SK-N-SH treated with all-trans-retinoic acid at 6 μM for 48 hours (cell line): ENCODE data around the gene HSPA1B.
"Not testable (repeated sequence)": the region's sequence is repeated elsewhere in the genome, so short reads cannot be mapped to it uniquely, and the experiment has no call there.

Source experiments
- ATAC-seq: fragments of 200-7000 bp; cut with Tn5 transposase; 3 replicates; pipeline ENCODE4 v1.9.1; 2020; ENCODE audit warnings: mild to moderate bottlenecking, moderate library complexity
- ARNTL ChIP-seq: fragments of 450-650 bp; formaldehyde crosslinking; IDR thresholded peaks from 2 replicates; pipeline ENCODE4 v1.5.0; 2020; ENCODE audit warnings: low read depth, mild to moderate bottlenecking, moderate library complexity, borderline replicate concordance
- CREB5 ChIP-seq: fragments of 250-450 bp; sonication (Bioruptor Pico); IDR thresholded peaks from 2 replicates; pipeline ENCODE4 v1.5.1; 2020; ENCODE audit warnings: low read depth, mild to moderate bottlenecking, moderate library complexity
- CSDC2 ChIP-seq: fragments of 250-450 bp; sonication (Bioruptor Pico); IDR thresholded peaks from 2 replicates; pipeline ENCODE4 v1.5.0; 2020; ENCODE audit warnings: mild to moderate bottlenecking, moderate library complexity
- CSRNP3 ChIP-seq: fragments of 250-450 bp; sonication (Bioruptor Pico); IDR thresholded peaks from 2 replicates; pipeline ENCODE4 v1.5.1; 2021; ENCODE audit warnings: mild to moderate bottlenecking, moderate library complexity
- ESRRG ChIP-seq: fragments of 250-450 bp; sonication (Bioruptor Pico); IDR thresholded peaks from 2 replicates; pipeline ENCODE4 v1.6.1; 2021; ENCODE audit warnings: mild to moderate bottlenecking
- GLIS3 ChIP-seq: fragments of 250-450 bp; sonication (Bioruptor Pico); IDR thresholded peaks from 2 replicates; pipeline ENCODE4 v1.5.0; 2020; ENCODE audit warnings: mild to moderate bottlenecking, moderate library complexity
- ISL1 ChIP-seq: fragments of 250-450 bp; sonication (Bioruptor Pico); IDR thresholded peaks from 2 replicates; pipeline ENCODE4 v2.1.2; 2022; ENCODE audit warnings: mild to moderate bottlenecking, moderate library complexity
- OSR1 ChIP-seq: fragments of 250-450 bp; sonication (Bioruptor Pico); IDR thresholded peaks from 2 replicates; pipeline ENCODE4 v1.8.0; 2022; ENCODE audit warnings: moderate library complexity, mild to moderate bottlenecking, inconsistent platforms
- POU6F1 ChIP-seq: fragments of 250-450 bp; sonication (Bioruptor Pico); IDR thresholded peaks from 2 replicates; pipeline ENCODE4 v1.8.0; 2021; ENCODE audit warnings: low read depth, mild to moderate bottlenecking, moderate library complexity, borderline replicate concordance
- PPARA ChIP-seq: fragments of 250-450 bp; sonication (Bioruptor Pico); IDR thresholded peaks from 2 replicates; pipeline ENCODE4 v1.5.0; 2020; ENCODE audit warnings: mild to moderate bottlenecking, borderline replicate concordance
- RARB ChIP-seq: fragments of 250-450 bp; sonication (Bioruptor Pico); IDR thresholded peaks from 2 replicates; pipeline ENCODE4 v1.8.0; 2021; ENCODE audit warnings: mild to moderate bottlenecking, moderate library complexity
- SNAI2 ChIP-seq: fragments of 250-450 bp; sonication (Bioruptor Pico); IDR thresholded peaks from 2 replicates; pipeline ENCODE4 v1.5.0; 2020; ENCODE audit warnings: mild to moderate bottlenecking, moderate library complexity
- TOX ChIP-seq: fragments of 250-450 bp; sonication (Bioruptor Pico); IDR thresholded peaks from 2 replicates; pipeline ENCODE4 v1.8.0; 2021; ENCODE audit warnings: mild to moderate bottlenecking, moderate library complexity, borderline replicate concordance
- TSHZ2 ChIP-seq: fragments of 250-450 bp; sonication (Bioruptor Pico); IDR thresholded peaks from 2 replicates; pipeline ENCODE4 v1.5.0; 2020; ENCODE audit warnings: mild to moderate bottlenecking, moderate library complexity
- ZC3H10 ChIP-seq: fragments of 250-450 bp; sonication (Bioruptor Pico); IDR thresholded peaks from 2 replicates; pipeline ENCODE4 v1.5.1; 2021; ENCODE audit warnings: mild to moderate bottlenecking, moderate library complexity
- ZFP3 ChIP-seq: fragments of 250-450 bp; sonication (Bioruptor Pico); IDR thresholded peaks from 2 replicates; pipeline ENCODE4 v1.5.0; 2020; ENCODE audit warnings: mild to moderate bottlenecking, moderate library complexity
- ZNF565 ChIP-seq: fragments of 450-650 bp; formaldehyde crosslinking; conservative IDR thresholded peaks from 2 replicates; pipeline ENCODE4 v1.5.0; 2020; ENCODE audit warnings: low read depth, mild to moderate bottlenecking, moderate library complexity
- ZNF70 ChIP-seq: fragments of 450-650 bp; formaldehyde crosslinking; IDR thresholded peaks from 2 replicates; pipeline ENCODE4 v1.5.0; 2020; ENCODE audit warnings: mild to moderate bottlenecking, moderate library complexity
- ZNF8 ChIP-seq: fragments of 450-650 bp; formaldehyde crosslinking; IDR thresholded peaks from 2 replicates; pipeline ENCODE4 v1.5.0; 2020; ENCODE audit warnings: mild to moderate bottlenecking, moderate library complexity
- TF ChIP-seq, protein P1 (sequence below): fragments of 250-450 bp; sonication (Bioruptor Pico); IDR thresholded peaks from 2 replicates; pipeline ENCODE4 v1.8.0; 2020; ENCODE audit warnings: mild to moderate bottlenecking, moderate library complexity, borderline replicate concordance

The HSPA1B gene

GRCh38 chr6:31851980-31852718 is 24.6 kb downstream of the HSPA1B start:
- ATAC-seq = not testable (repeated sequence)

GRCh38 chr6:31857774-31858173 is 30.2 kb downstream of the HSPA1B start:
- ATAC-seq = not testable (repeated sequence)

GRCh38 chr6:31858707-31859106 is 31.2 kb downstream of the HSPA1B start:
- no peak for TF ChIP-seq OSR1 (CRISPR knock-in tag)
- TF ChIP-seq, all 23 proteins: peak for 0
- ATAC-seq = no peak

DNA sequence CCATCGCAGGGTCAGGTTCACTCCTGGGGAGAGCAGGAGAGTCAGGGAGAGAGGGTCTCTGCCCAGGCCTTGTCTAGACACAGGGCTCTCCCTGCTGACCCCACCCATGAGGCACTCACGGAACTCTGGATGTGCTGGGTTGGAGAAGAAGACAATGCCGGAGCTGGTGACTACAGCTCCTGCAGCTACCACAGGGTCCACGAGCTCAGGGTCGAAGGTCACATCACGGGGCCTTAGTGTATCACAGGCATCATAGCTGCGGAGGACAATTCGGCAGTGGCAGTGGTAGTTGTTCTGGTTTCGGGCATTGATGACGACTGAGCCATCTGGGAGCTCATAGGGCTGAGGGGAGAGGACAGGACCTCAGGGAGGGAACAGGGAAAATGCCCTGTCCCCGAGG is 32.4 kb downstream of the HSPA1B start:
- no peak for TF ChIP-seq CREB5
- ATAC-seq = no peak

DNA sequence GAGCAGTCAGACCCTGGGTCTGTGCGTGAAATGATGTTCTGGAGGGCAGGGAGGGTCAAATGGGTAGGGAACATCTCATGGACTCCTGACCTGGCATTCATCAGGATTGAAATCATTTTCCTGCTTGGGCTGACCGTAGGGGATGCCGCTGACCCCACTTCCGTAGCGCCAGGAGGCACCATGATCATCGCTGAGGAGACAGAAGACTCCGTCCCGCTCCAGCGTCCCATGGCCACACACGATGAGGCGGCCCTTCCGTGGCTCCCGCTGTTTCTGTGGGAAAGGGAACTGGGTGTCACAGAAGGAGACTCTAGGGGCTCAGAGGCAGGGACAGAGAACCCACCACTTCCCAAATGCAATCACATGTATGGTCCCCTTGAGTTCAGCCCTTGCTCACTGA is 32.8 kb downstream of the HSPA1B start:
- no peak for ATAC-seq
- TF ChIP-seq ZNF565 (CRISPR knock-in tag) (no peak), RARB (CRISPR knock-in tag) (no peak), ZNF8 (CRISPR knock-in tag) (no peak), GLIS3 (CRISPR knock-in tag) (no peak)

DNA sequence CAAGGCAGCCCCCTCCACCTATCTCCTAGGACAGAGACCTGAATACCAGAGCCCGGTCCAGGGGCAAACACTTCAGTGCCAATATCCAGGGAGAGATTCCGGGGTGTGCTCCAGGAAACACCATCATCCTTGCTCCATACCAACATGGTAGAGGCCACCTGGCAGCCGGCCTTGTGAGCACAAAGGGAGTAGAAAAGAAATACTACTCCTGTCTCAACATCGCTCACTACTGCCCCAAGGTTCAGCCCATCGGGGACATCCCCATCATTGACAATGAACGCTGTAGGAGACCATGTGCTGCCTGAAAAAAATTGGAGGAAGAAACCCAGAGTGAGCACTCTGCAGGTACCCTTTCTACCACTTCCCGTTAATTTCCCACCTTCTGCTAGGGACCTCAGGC is 33.6 kb downstream of the HSPA1B start:
- no peak for ATAC-seq
- TF ChIP-seq CREB5 = no peak
- TF ChIP-seq PPARA (CRISPR knock-in tag) = no peak
- TF ChIP-seq, protein P1, sequence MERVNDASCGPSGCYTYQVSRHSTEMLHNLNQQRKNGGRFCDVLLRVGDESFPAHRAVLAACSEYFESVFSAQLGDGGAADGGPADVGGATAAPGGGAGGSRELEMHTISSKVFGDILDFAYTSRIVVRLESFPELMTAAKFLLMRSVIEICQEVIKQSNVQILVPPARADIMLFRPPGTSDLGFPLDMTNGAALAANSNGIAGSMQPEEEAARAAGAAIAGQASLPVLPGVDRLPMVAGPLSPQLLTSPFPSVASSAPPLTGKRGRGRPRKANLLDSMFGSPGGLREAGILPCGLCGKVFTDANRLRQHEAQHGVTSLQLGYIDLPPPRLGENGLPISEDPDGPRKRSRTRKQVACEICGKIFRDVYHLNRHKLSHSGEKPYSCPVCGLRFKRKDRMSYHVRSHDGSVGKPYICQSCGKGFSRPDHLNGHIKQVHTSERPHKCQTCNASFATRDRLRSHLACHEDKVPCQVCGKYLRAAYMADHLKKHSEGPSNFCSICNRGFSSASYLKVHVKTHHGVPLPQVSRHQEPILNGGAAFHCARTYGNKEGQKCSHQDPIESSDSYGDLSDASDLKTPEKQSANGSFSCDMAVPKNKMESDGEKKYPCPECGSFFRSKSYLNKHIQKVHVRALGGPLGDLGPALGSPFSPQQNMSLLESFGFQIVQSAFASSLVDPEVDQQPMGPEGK = no peak
- TF ChIP-seq ISL1 = no peak
- TF ChIP-seq CSDC2 (CRISPR knock-in tag) = no peak
- TF ChIP-seq ZNF565 (CRISPR knock-in tag) = no peak
- TF ChIP-seq SNAI2 (CRISPR knock-in tag) = no peak
- no peak for TF ChIP-seq ARNTL (CRISPR knock-in tag)
- no peak for TF ChIP-seq TOX (CRISPR knock-in tag)
- TF ChIP-seq POU6F1 = no peak
- TF ChIP-seq ZNF70 = no peak
- no peak for TF ChIP-seq TSHZ2 (CRISPR knock-in tag)
- TF ChIP-seq GLIS3 (CRISPR knock-in tag) = no peak
- no peak for TF ChIP-seq ESRRG
- no peak for TF ChIP-seq ZC3H10 (CRISPR knock-in tag)
- TF ChIP-seq ZFP3 (CRISPR knock-in tag) = no peak
- no peak for TF ChIP-seq CSRNP3
- no peak for TF ChIP-seq ZNF8 (CRISPR knock-in tag)
